Measurements from ENCODE around the gene ARHGAP24.
"Not testable (repeated sequence)": the region's sequence is repeated elsewhere in the genome, so short reads cannot be mapped to it uniquely, and the experiment has no call there.

ARHGAP24 gene

GRCh38 chr4:85861064-85861765, 386.3 kb downstream of the ARHGAP24 start:
- DNase-seq (ENCODE audit: low spot score), result no peak

- no peak for DNase-seq (ENCODE audit: low spot score)
These were observed 387.9 kb downstream of the ARHGAP24 start for GRCh38 chr4:85862896-85863295.

GRCh38 chr4:85864259-85865205, 389.6 kb downstream of the ARHGAP24 start:
- no peak for DNase-seq (ENCODE audit: low spot score)

GRCh38 chr4:85865256-85865655, 390.3 kb downstream of the ARHGAP24 start:
- DNase-seq (ENCODE audit: low spot score), result no peak

GRCh38 chr4:85866508-85866907, 391.6 kb downstream of the ARHGAP24 start:
- peak; percentile 27 for DNase-seq (ENCODE audit: low spot score)

GRCh38 chr4:85867271-85867670, 392.3 kb downstream of the ARHGAP24 start:
- peak; percentile 43 for DNase-seq (ENCODE audit: low spot score)

- no peak for DNase-seq (ENCODE audit: low spot score)
These were observed 394.2 kb downstream of the ARHGAP24 start for GRCh38 chr4:85869181-85869580.

- DNase-seq (ENCODE audit: low spot score), result no peak
These were observed 395.5 kb downstream of the ARHGAP24 start for GRCh38 chr4:85870298-85871083.

- DNase-seq (ENCODE audit: low spot score), result no peak
These were observed 398.6 kb downstream of the ARHGAP24 start for GRCh38 chr4:85873566-85873965.

GRCh38 chr4:85879518-85879917, 404.6 kb downstream of the ARHGAP24 start:
- DNase-seq (ENCODE audit: low spot score), result no peak

- DNase-seq (ENCODE audit: low spot score), result no peak
These were observed 408.2 kb downstream of the ARHGAP24 start for GRCh38 chr4:85883180-85883579.

GRCh38 chr4:85884251-85884650, 409.3 kb downstream of the ARHGAP24 start:
- no peak for DNase-seq (ENCODE audit: low spot score)

GRCh38 chr4:85886665-85887064, 411.7 kb downstream of the ARHGAP24 start:
- DNase-seq (ENCODE audit: low spot score), result no peak

GRCh38 chr4:85889314-85889713, 414.4 kb downstream of the ARHGAP24 start:
- DNase-seq (ENCODE audit: low spot score), result no peak

- no peak for DNase-seq (ENCODE audit: low spot score)
These were observed 420.8 kb downstream of the ARHGAP24 start for GRCh38 chr4:85895755-85896154.

GRCh38 chr4:85898231-85898630, 423.3 kb downstream of the ARHGAP24 start:
- no peak for DNase-seq (ENCODE audit: low spot score)

- DNase-seq (ENCODE audit: low spot score), result no peak
These were observed 426.6 kb downstream of the ARHGAP24 start for GRCh38 chr4:85901500-85901899.

- DNase-seq (ENCODE audit: low spot score), result not testable (repeated sequence)
These were observed 427.7 kb downstream of the ARHGAP24 start for GRCh38 chr4:85902647-85903046.

- DNase-seq (ENCODE audit: low spot score), result no peak
These were observed 430.8 kb downstream of the ARHGAP24 start for GRCh38 chr4:85905761-85906160.

GRCh38 chr4:85907001-85907400, 432.1 kb downstream of the ARHGAP24 start:
- no peak for DNase-seq (ENCODE audit: low spot score)

- DNase-seq (ENCODE audit: low spot score), result no peak
These were observed 434.9 kb downstream of the ARHGAP24 start for GRCh38 chr4:85909851-85910250.

- DNase-seq (ENCODE audit: low spot score), result no peak
These were observed 436.0 kb downstream of the ARHGAP24 start for GRCh38 chr4:85910985-85911384.

Measured in AG20443 (cell line).